SK-N-SH (cell line): ENCODE data around the gene MTTP. TPM values are rescaled to one million over a fixed set of nuclear protein-coding genes. Genes with fewer than 3 reads are reported as not detected.

ENCODE experiments used
- CTCF ChIA-PET: fragments of 300-600, 350-600 bp; formaldehyde crosslinking; extraction: SDS; loops from one replicate; lab custom pipeline; 2021; lab: Yijun Ruan, JAX
- POLR2A ChIA-PET: fragments of 350-600 bp; sonication (Branson Sonifier 250); formaldehyde crosslinking; extraction: SDS; loops from one replicate; lab custom pipeline; 2020; ENCODE audit warnings: antibody characterized with exemption, inconsistent platforms; lab: Yijun Ruan, JAX
- DNase-seq: peaks from one replicate; pipeline ENCODE4 v3.0.0; 2012
- H2AFZ ChIP-seq: fragments of 200-600 bp; sonication (generic); 2 replicates; pipeline ENCODE4 v1.8.1; 2016; ENCODE audit warnings: antibody characterized with exemption, mild to moderate bottlenecking, low read depth
- H3F3A ChIP-seq: fragments of 200-600 bp; sonication (generic); replicated peaks from 2 replicates; pipeline ENCODE3; 2016; ENCODE audit warnings: antibody characterized with exemption, mild to moderate bottlenecking; ENCODE audit not compliant: insufficient read depth
- H3K27ac ChIP-seq, 2 experiments: fragments of 200-500 bp in 1 of 2; fragments of 200-600 bp in 1 of 2; sonication (Bioruptor generic) in 1 of 2; sonication (generic), shearing (Covaris generic) in 1 of 2; 2 replicates each; pipeline versions ENCODE4 v1.5.1 to v1.6.1; 2014 to 2016; ENCODE audit warnings: low read depth in 2 of 2, inconsistent platforms in 1 of 2, low read length in 1 of 2, mild to moderate bottlenecking in 1 of 2, mixed read lengths in 1 of 2
- H3K27me3 ChIP-seq: fragments of 200-600 bp; sonication (generic), shearing (Covaris generic); 2 replicates; pipeline ENCODE4 v1.6.1; 2016; ENCODE audit warnings: mixed run types; ENCODE audit not compliant: insufficient read depth
- H3K36me3 ChIP-seq, 2 experiments: fragments of 200-500 bp in 1 of 2; fragments of 200-600 bp in 1 of 2; sonication (Bioruptor generic) in 1 of 2; sonication (generic) in 1 of 2; replicated peaks in 1 of 2; 2 replicates each; pipeline versions ENCODE3 to v1.5.1; 2014 to 2016; ENCODE audit warnings: low read length in 1 of 2, mild to moderate bottlenecking in 1 of 2; ENCODE audit not compliant: insufficient read depth in 2 of 2, control insufficient read depth in 1 of 2
- H3K4me1 ChIP-seq, 2 experiments: fragments of 200-500 bp in 1 of 2; fragments of 200-600 bp in 1 of 2; sonication (Bioruptor generic) in 1 of 2; sonication (generic), shearing (Covaris generic) in 1 of 2; 2 replicates each; pipeline versions ENCODE4 v1.5.1 to v1.6.1; 2014 to 2016; ENCODE audit warnings: low read depth in 1 of 2, low read length in 1 of 2, mixed run types in 1 of 2; ENCODE audit not compliant: insufficient read depth in 2 of 2, control insufficient read depth in 1 of 2
- H3K4me2 ChIP-seq: fragments of 200-600 bp; sonication (generic), shearing (Covaris generic); 2 replicates; pipeline ENCODE4 v1.6.1; 2017; ENCODE audit warnings: mixed run types
- H3K4me3 ChIP-seq, 2 experiments: fragments of 200-500 bp in 1 of 2; fragments of 200-600 bp in 1 of 2; sonication (Bioruptor generic) in 1 of 2; sonication (generic), shearing (Covaris generic) in 1 of 2; 2 replicates each; pipeline versions ENCODE4 v1.5.1 to v1.8.1; 2014 to 2016; ENCODE audit warnings: low read depth in 2 of 2, inconsistent platforms in 1 of 2, low read length in 1 of 2, mild to moderate bottlenecking in 1 of 2, mixed read lengths in 1 of 2, moderate library complexity in 1 of 2
- H3K79me2 ChIP-seq: fragments of 200-600 bp; sonication (generic); 2 replicates; pipeline ENCODE4 v1.8.1; 2017; ENCODE audit warnings: mild to moderate bottlenecking; ENCODE audit not compliant: insufficient read depth
- H3K9ac ChIP-seq: fragments of 200-600 bp; sonication (generic); 2 replicates; pipeline ENCODE4 v1.6.1; 2017; ENCODE audit warnings: mixed run types
- H3K9me2 ChIP-seq: fragments of 200-600 bp; sonication (generic); 2 replicates; pipeline ENCODE4 v1.6.1; 2017; ENCODE audit warnings: mixed run types
- H3K9me3 ChIP-seq: fragments of 200-600 bp; sonication (generic); 2 replicates; pipeline ENCODE4 v1.6.1; 2017; ENCODE audit warnings: mixed run types, mild to moderate bottlenecking, moderate library complexity
- H4K20me1 ChIP-seq: fragments of 200-600 bp; sonication (generic); 2 replicates; pipeline ENCODE4 v1.6.1; 2017; ENCODE audit warnings: mild to moderate bottlenecking, mixed run types; ENCODE audit not compliant: insufficient read depth
- EP300 ChIP-seq, 2 experiments: IDR thresholded peaks; 2 replicates each; pipeline versions ENCODE4 v1.4.0 to v1.6.1; 2012; ENCODE audit warnings: borderline replicate concordance in 1 of 2, low read depth in 1 of 2, low read length in 1 of 2
- EZH2phosphoT487 ChIP-seq: fragments of 200-600 bp; sonication (generic); IDR thresholded peaks from 2 replicates; pipeline ENCODE4 v1.6.1; 2017; ENCODE audit warnings: low read depth, mixed run types, mild to moderate bottlenecking, antibody characterized with exemption, moderate library complexity, borderline replicate concordance
- FOXJ3 ChIP-seq: sonication (generic); formaldehyde crosslinking; IDR thresholded peaks from 2 replicates; pipeline ENCODE4 v1.5.1; 2020; ENCODE audit warnings: mild to moderate bottlenecking, missing genetic modification reagents
- GABPA ChIP-seq: IDR thresholded peaks from 2 replicates; pipeline ENCODE4 v1.4.0; 2012; ENCODE audit warnings: low read depth, mild to moderate bottlenecking
- NFIC ChIP-seq: IDR thresholded peaks from 2 replicates; pipeline ENCODE4 v1.4.0; 2012; ENCODE audit warnings: borderline replicate concordance
- REST ChIP-seq: IDR thresholded peaks from 2 replicates; pipeline ENCODE4 v1.6.1; 2012; ENCODE audit warnings: mild to moderate bottlenecking, low read depth, low read length, moderate library complexity
- SMC3 ChIP-seq: IDR thresholded peaks from 2 replicates; pipeline ENCODE4 v1.6.1; 2012; ENCODE audit warnings: low read depth, low read length, improper control_type of control experiment
- TAF1 ChIP-seq: IDR thresholded peaks from 2 replicates; pipeline ENCODE4 v1.6.1; 2012; ENCODE audit warnings: low read depth, mild to moderate bottlenecking, low read length, moderate library complexity, borderline replicate concordance
- TCF12 ChIP-seq: IDR thresholded peaks from 2 replicates; pipeline ENCODE4 v1.4.0; 2012
- YY1 ChIP-seq: IDR thresholded peaks from 2 replicates; pipeline ENCODE4 v1.4.0; 2012; ENCODE audit warnings: low read depth, mild to moderate bottlenecking
- WGBS: methylation state at CpG from one replicate; pipeline ENCODE4 v1.1.6; 2017; ENCODE audit warnings: low lambda C conversion rate; 5-methylcytosine and 5-hydroxymethylcytosine counted together
- polyA plus RNA-seq, 3 experiments: library from polyadenylated mRNA; depleted of rRNA; stranded (reverse); fragments of >200 nt; gene quantifications; 2 replicates each; pipeline ENCODE4 v1.2.3, GENCODE V29; 2012
- TF ChIP-seq, protein P1 (sequence below): IDR thresholded peaks from 2 replicates; pipeline ENCODE4 v1.4.0; 2012; ENCODE audit warnings: low read depth, borderline replicate concordance
- TF ChIP-seq, protein P2 (sequence below): fragments of 200-600 bp; sonication (generic); IDR thresholded peaks from 2 replicates; pipeline ENCODE4 v1.6.1; 2017; ENCODE audit warnings: antibody characterized with exemption, mild to moderate bottlenecking, moderate library complexity

The MTTP gene
- polyA plus RNA-seq, 1 of the 3 experiments (the other 2 are of a cell fraction), result not detected

DNA sequence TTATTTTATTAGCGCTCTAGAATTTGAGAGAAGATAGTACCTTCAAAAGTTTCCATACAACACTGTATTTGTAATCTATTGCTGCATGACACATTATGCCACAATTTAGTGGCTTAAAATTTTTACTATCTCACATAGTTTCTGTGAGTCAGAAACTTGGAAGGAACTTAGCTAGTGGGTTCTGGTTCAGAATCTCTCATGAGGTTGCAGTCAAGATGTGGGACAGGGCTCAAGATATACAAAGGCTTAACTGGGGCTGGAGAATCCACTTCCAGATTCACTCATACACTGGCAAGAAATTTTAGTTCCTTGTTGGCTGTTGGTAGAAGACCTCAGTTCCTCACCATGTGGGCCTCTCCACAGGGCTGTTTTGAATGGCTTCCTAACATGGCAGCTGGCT lies 94.5 kb downstream of the MTTP start:
- Histone ChIP-seq H3K79me2 (no peaks in the 10 kb centered on the region), H4K20me1 (no peaks in the 10 kb centered on the region), H3K9me3 (no peaks in the 10 kb centered on the region; the same call in 1 of the 2 replicates), H3F3A (no peaks in the 10 kb centered on the region), H3K27ac (no peak overlapping the region), H3K4me2 (no peak overlapping the region), H3K27me3 (no peaks in the 10 kb centered on the region), H3K4me3 (no peak overlapping the region), H3K9me2 (no peaks in the 10 kb centered on the region), H3K4me1 (no peaks in the 10 kb centered on the region), H3K9ac (no peak overlapping the region), H3K36me3 (no peaks in the 10 kb centered on the region), H2AFZ (no peak overlapping the region)
- ChIA-PET CTCF (no interaction called here), POLR2A (no interaction called here)
- no peak for DNase-seq
- WGBS, result 80% methylated on average over 1 of the region's 1 CpG
- TF ChIP-seq, protein P1, sequence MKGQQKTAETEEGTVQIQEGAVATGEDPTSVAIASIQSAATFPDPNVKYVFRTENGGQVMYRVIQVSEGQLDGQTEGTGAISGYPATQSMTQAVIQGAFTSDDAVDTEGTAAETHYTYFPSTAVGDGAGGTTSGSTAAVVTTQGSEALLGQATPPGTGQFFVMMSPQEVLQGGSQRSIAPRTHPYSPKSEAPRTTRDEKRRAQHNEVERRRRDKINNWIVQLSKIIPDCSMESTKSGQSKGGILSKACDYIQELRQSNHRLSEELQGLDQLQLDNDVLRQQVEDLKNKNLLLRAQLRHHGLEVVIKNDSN, result no peak
- TF ChIP-seq FOXJ3 (CRISPR knock-in tag), result no peak
- TF ChIP-seq EP300 (IDR thresholded peaks at IDR 0.05; ENCODE audit: borderline replicate concordance in 1 of 2, low read depth in 1 of 2, low read length in 1 of 2), result no peak
- no peak for TF ChIP-seq SMC3
- TF ChIP-seq GABPA, result no peak
- TF ChIP-seq, protein P2, sequence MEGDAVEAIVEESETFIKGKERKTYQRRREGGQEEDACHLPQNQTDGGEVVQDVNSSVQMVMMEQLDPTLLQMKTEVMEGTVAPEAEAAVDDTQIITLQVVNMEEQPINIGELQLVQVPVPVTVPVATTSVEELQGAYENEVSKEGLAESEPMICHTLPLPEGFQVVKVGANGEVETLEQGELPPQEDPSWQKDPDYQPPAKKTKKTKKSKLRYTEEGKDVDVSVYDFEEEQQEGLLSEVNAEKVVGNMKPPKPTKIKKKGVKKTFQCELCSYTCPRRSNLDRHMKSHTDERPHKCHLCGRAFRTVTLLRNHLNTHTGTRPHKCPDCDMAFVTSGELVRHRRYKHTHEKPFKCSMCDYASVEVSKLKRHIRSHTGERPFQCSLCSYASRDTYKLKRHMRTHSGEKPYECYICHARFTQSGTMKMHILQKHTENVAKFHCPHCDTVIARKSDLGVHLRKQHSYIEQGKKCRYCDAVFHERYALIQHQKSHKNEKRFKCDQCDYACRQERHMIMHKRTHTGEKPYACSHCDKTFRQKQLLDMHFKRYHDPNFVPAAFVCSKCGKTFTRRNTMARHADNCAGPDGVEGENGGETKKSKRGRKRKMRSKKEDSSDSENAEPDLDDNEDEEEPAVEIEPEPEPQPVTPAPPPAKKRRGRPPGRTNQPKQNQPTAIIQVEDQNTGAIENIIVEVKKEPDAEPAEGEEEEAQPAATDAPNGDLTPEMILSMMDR, result no peak
- TF ChIP-seq EZH2phosphoT487, result no peak
- TF ChIP-seq NFIC, result no peak
- no peak for TF ChIP-seq TCF12
- no peak for TF ChIP-seq YY1
- TF ChIP-seq REST, result no peak
- no peak for TF ChIP-seq TAF1
- TF ChIP-seq, all 33 proteins: peak for 0
